Retinal pigment epithelial cell (primary cell): Measurements from ENCODE around the gene HAS3.

Source experiments
- DNase-seq: peaks from one replicate; pipeline ENCODE4 v3.0.0-alpha.2; 2010; ENCODE audit warnings: low read depth
- H3K4me3 ChIP-seq: 2 replicates; pipeline ENCODE4 v1.5.1; 2011; ENCODE audit warnings: mild to moderate bottlenecking, low read length, control low read depth, moderate library complexity
- TF ChIP-seq, protein P1 (sequence below): conservative IDR thresholded peaks from 2 replicates; pipeline ENCODE4 v1.5.1; 2011; ENCODE audit warnings: low read depth, low read length, control low read depth, inconsistent platforms

HAS3 gene

GRCh38 chr16:69093974-69094373 is 11.5 kb upstream of the HAS3 start:
- H3K4me3 ChIP-seq, result no peak overlapping the region
- DNase-seq, result no peak
- TF ChIP-seq, protein P1, sequence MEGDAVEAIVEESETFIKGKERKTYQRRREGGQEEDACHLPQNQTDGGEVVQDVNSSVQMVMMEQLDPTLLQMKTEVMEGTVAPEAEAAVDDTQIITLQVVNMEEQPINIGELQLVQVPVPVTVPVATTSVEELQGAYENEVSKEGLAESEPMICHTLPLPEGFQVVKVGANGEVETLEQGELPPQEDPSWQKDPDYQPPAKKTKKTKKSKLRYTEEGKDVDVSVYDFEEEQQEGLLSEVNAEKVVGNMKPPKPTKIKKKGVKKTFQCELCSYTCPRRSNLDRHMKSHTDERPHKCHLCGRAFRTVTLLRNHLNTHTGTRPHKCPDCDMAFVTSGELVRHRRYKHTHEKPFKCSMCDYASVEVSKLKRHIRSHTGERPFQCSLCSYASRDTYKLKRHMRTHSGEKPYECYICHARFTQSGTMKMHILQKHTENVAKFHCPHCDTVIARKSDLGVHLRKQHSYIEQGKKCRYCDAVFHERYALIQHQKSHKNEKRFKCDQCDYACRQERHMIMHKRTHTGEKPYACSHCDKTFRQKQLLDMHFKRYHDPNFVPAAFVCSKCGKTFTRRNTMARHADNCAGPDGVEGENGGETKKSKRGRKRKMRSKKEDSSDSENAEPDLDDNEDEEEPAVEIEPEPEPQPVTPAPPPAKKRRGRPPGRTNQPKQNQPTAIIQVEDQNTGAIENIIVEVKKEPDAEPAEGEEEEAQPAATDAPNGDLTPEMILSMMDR, result no peak

GRCh38 chr16:69094501-69094900 is 11.0 kb upstream of the HAS3 start:
- H3K4me3 ChIP-seq, result no peak overlapping the region
- TF ChIP-seq, protein P1, result no peak
- DNase-seq, result no peak

GRCh38 chr16:69095193-69095592 is 10.3 kb upstream of the HAS3 start:
- TF ChIP-seq, protein P1, result no peak
- no peak overlapping the region for H3K4me3 ChIP-seq

DNA sequence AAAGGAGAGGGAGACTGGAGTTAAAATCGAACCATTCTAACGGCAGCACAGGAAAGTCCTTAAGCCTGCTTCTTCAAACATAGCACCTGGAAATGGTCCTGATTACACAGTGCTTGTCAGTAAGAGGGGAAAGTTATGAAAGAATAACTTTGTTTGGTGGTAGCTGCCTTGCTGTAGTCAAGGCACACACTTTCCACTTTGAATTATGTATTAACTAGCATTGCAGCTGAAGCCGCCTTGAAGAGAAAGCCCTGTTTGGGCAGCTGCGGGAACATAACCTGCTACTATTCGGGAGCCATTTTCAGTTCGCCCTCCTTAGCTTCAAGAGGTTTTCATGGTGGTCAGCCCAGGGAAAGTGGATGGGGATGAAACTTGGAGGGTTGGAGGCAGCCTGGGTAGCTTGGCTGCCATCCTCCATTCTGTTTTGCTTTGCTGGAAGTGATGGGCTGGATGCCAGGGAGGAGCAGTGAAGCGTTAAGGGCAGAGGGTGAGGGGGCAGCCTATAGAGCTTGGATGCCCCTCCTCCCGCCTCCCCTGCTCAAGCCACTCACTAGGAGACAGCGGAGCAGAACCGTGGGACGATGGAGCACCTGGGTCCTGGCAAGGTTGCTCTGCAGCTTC is 5.3 kb upstream of the HAS3 start:
- no peak overlapping the region for H3K4me3 ChIP-seq
- TF ChIP-seq, protein P1, result no peak
- no peak for DNase-seq

More at GRCh38 chr16:69095193-69095592, 10.3 kb upstream of the HAS3 start:
- no peak for DNase-seq

DNA sequence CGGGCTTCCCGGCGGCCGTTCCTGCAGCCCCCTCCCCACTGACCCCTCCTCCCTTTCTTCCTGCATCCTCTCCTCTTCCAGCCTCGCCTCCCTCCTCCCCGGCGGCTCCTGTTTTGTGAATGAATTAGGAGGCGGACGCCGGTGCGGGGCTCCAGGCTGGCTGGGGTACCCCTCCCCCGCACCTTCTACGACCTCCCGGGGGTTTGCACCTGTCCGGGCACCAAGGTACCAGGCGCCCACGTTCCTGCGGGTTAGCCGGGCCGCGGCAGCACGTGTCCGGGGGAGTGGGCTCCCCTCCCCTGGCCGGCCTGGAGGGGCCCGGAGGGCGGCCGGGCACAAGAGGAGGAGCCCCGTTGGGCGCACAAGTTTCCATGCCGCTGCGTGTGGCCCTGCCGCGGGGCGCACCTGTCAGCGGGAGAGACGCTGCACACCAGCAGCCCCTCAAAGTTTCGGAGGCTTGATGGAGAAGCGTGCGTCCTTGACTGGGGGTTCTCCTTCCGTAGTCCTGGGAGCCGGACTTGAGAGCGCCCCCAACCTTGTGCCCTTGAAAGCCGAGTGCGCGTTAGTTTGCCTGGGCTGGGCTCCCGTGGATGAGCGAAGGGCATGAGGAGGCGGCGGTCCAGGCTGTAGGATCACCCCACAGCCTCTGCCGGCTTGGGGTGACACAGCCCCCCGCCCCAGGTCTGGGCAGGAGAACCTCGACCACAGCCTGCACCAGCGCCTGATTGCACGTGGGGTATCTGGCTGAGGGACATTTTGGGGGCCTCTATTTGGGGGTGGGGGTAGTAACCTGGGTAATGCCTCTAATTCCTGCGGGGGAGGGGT is 1.2 kb downstream of the HAS3 start:
- H3K4me3 ChIP-seq, result peak overlapping the region; percentile 52
- TF ChIP-seq, protein P1, result no peak

DNA sequence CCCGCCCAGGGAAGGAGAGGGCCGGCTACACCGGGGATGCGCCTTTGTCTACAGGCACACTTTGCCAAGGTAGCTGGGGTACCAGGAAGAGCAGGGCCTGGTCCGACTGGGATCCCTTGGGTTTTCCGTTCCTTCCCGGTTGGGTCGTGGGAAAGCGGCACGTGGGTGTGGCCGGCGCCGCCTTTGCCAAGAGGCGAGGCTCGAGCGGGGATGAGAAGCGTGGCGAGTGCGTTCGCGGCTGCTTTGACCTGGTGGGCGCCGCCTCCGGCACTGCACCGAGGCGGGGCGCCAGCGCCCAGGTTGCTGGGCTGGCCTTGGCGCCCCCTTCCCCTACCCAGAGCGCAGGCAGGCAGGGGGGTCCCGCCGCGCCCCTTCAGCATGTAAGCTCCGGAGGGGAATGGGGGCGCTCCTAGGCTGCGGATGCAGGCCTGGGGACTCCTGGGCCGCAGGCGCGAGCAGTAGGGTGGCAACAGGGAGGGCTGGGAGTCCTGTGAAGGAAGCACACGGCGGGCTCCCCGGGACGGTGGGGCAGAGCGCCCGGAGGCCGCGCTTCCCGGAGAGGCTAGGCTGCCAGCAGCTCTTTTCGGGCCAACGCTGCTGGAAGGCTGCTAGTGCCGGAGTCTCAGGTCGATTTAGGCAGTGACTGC is 2.0 kb downstream of the HAS3 start:
- peak overlapping the region; percentile 52 for H3K4me3 ChIP-seq
- TF ChIP-seq, protein P1, result no peak

More for the DNA sequence above, 1.2 kb downstream of the HAS3 start:
- no peak for DNase-seq

More for the DNA sequence above, 2.0 kb downstream of the HAS3 start:
- no peak for DNase-seq
